Effector memory CD4-positive, alpha-beta T cell (primary cell): ENCODE results near the gene FBXO17.
A peak's percentile ranks its signal among the peaks of the same experiment; 100 is the strongest.
"Not testable (repeated sequence)": the region's sequence is repeated elsewhere in the genome, so short reads cannot be mapped to it uniquely, and the experiment has no call there.

Source experiments
- DNase-seq, 3 donors: peaks; one replicate each; pipeline ENCODE4 v3.0.0-alpha.2; 2020
- H3K27ac ChIP-seq: 2 replicates; pipeline ENCODE4 v1.7.0; 2013; ENCODE audit warnings: mild to moderate bottlenecking, low read length, moderate library complexity; ENCODE audit not compliant: insufficient read depth, poor library complexity, severe bottlenecking
- H3K27me3 ChIP-seq: replicated peaks from 2 replicates; pipeline ENCODE4 v1.7.0; 2013; ENCODE audit warnings: mild to moderate bottlenecking, low read length; ENCODE audit not compliant: insufficient read depth, control insufficient read depth, poor library complexity, severe bottlenecking
- H3K36me3 ChIP-seq: 2 replicates; pipeline ENCODE4 v1.7.0; 2013; ENCODE audit warnings: mild to moderate bottlenecking, low read length, moderate library complexity; ENCODE audit not compliant: control insufficient read depth, insufficient read depth
- H3K4me1 ChIP-seq: 2 replicates; pipeline ENCODE4 v1.7.0; 2013; ENCODE audit warnings: low read length, mild to moderate bottlenecking; ENCODE audit not compliant: control insufficient read depth, insufficient read depth, poor library complexity, severe bottlenecking
- H3K4me3 ChIP-seq: 2 replicates; pipeline ENCODE4 v1.7.0; 2013; ENCODE audit warnings: low read length, low read depth, mild to moderate bottlenecking; ENCODE audit not compliant: insufficient read depth, poor library complexity, severe bottlenecking
- H3K9me3 ChIP-seq: 2 replicates; pipeline ENCODE4 v1.7.0; 2013; ENCODE audit warnings: mild to moderate bottlenecking, low read length, moderate library complexity; ENCODE audit not compliant: control insufficient read depth

FBXO17 gene

GRCh38 chr19:38966149-38966548, 9.4 kb downstream of the FBXO17 start:
- not testable (repeated sequence) for H3K27ac ChIP-seq, H3K36me3 ChIP-seq, H3K27me3 ChIP-seq, H3K4me1 ChIP-seq, H3K4me3 ChIP-seq, DNase-seq, H3K9me3 ChIP-seq

- DNase-seq: no peak
- H3K27me3 ChIP-seq: no peaks in the 10 kb centered on the region
- H3K36me3 ChIP-seq: no peaks in the 10 kb centered on the region
- no peaks in the 10 kb centered on the region for H3K9me3 ChIP-seq
- H3K4me1 ChIP-seq: no peaks in the 10 kb centered on the region
- no peak overlapping the region for H3K27ac ChIP-seq
- no peak overlapping the region for H3K4me3 ChIP-seq
Observed at GRCh38 chr19:38964738-38965137, 10.8 kb downstream of the FBXO17 start.

- Histone ChIP-seq H3K27ac (no peak overlapping the region), H3K9me3 (no peaks in the 10 kb centered on the region), H3K4me1 (no peaks in the 10 kb centered on the region), H3K4me3 (no peak overlapping the region), H3K27me3 (no peaks in the 10 kb centered on the region), H3K36me3 (no peaks in the 10 kb centered on the region)
- no peak for DNase-seq
Observed at GRCh38 chr19:38959618-38960017, 15.9 kb downstream of the FBXO17 start.

GRCh38 chr19:38958301-38958700, 17.2 kb downstream of the FBXO17 start:
- Histone ChIP-seq H3K27ac (no peak overlapping the region), H3K27me3 (no peaks in the 10 kb centered on the region), H3K4me3 (no peak overlapping the region), H3K36me3 (no peaks in the 10 kb centered on the region), H3K4me1 (no peaks in the 10 kb centered on the region), H3K9me3 (no peaks in the 10 kb centered on the region)
- DNase-seq: no peak

- no peaks in the 10 kb centered on the region for H3K27me3 ChIP-seq
- H3K4me3 ChIP-seq: no peak overlapping the region
- H3K9me3 ChIP-seq: no peaks in the 10 kb centered on the region
- H3K27ac ChIP-seq: no peak overlapping the region
- H3K4me1 ChIP-seq: no peaks in the 10 kb centered on the region
- DNase-seq: no peak
- H3K36me3 ChIP-seq: no peaks in the 10 kb centered on the region
Observed at GRCh38 chr19:38956264-38956663, 19.3 kb downstream of the FBXO17 start.

- H3K36me3 ChIP-seq: no peaks in the 10 kb centered on the region
- H3K4me1 ChIP-seq: peaks cover 6% of the 10 kb centered on the region
- no peaks in the 10 kb centered on the region for H3K27me3 ChIP-seq
- DNase-seq: no peak
- H3K27ac ChIP-seq: no peak overlapping the region
- no peaks in the 10 kb centered on the region for H3K9me3 ChIP-seq
- no peak overlapping the region for H3K4me3 ChIP-seq
Observed at GRCh38 chr19:38953677-38954076, 21.9 kb downstream of the FBXO17 start.

- Histone ChIP-seq H3K4me3 (no peak overlapping the region), H3K36me3 (no peaks in the 10 kb centered on the region), H3K4me1 (peaks cover 6% of the 10 kb centered on the region), H3K9me3 (no peaks in the 10 kb centered on the region), H3K27me3 (no peaks in the 10 kb centered on the region), H3K27ac (no peak overlapping the region)
- DNase-seq: no peak
Observed at GRCh38 chr19:38952395-38953165, 23.0 kb downstream of the FBXO17 start.

- H3K4me3 ChIP-seq: no peak overlapping the region
Observed at GRCh38 chr19:38951187-38951586, 24.4 kb downstream of the FBXO17 start.

GRCh38 chr19:38949580-38950367, 25.8 kb downstream of the FBXO17 start:
- Histone ChIP-seq H3K27me3 (no peaks in the 10 kb centered on the region), H3K36me3 (no peaks in the 10 kb centered on the region), H3K9me3 (no peaks in the 10 kb centered on the region), H3K4me3 (peak overlapping the region; percentile 35), H3K4me1 (peaks cover 6% of the 10 kb centered on the region), H3K27ac (no peak overlapping the region)
- DNase-seq: peak; percentile 61 to 69 (median 67)

More at GRCh38 chr19:38951187-38951586, 24.4 kb downstream of the FBXO17 start:
- Histone ChIP-seq H3K9me3 (no peaks in the 10 kb centered on the region), H3K27me3 (no peaks in the 10 kb centered on the region), H3K36me3 (no peaks in the 10 kb centered on the region), H3K27ac (no peak overlapping the region), H3K4me1 (peaks cover 6% of the 10 kb centered on the region)
- no peak for DNase-seq
